Measurements from ENCODE around the gene EXT2. TPM values are rescaled to one million over a fixed set of nuclear protein-coding genes. Genes with fewer than 3 reads are reported as not detected.

EXT2 gene
- total RNA-seq, 1 donor from 2014 or later = 140 TPM

- TF ChIP-seq CTCF (conservative IDR thresholded peaks at IDR 0.05; ENCODE audit: low read depth, low read length) = no peak
- DNase-seq (ENCODE audit: low read depth) = no peak
- H3K4me3 ChIP-seq (ENCODE audit: low read depth, low read length) = no peak overlapping the region
Measured at GRCh38 chr11:44212128-44212527, 116.7 kb downstream of the EXT2 start.

GRCh38 chr11:44213148-44213547 lies 117.7 kb downstream of the EXT2 start:
- TF ChIP-seq CTCF (conservative IDR thresholded peaks at IDR 0.05; ENCODE audit: low read depth, low read length) = no peak
- H3K4me3 ChIP-seq (ENCODE audit: low read depth, low read length) = no peak overlapping the region
- DNase-seq (ENCODE audit: low read depth) = no peak

- TF ChIP-seq CTCF (conservative IDR thresholded peaks at IDR 0.05; ENCODE audit: low read depth, low read length) = no peak
- H3K4me3 ChIP-seq (ENCODE audit: low read depth, low read length) = no peak overlapping the region
- no peak for DNase-seq (ENCODE audit: low read depth)
Measured at GRCh38 chr11:44217432-44217831, 122.0 kb downstream of the EXT2 start.

- no peak overlapping the region for H3K4me3 ChIP-seq (ENCODE audit: low read depth, low read length)
- TF ChIP-seq CTCF (conservative IDR thresholded peaks at IDR 0.05; ENCODE audit: low read depth, low read length) = no peak
Measured at GRCh38 chr11:44219830-44220796, 124.6 kb downstream of the EXT2 start.

GRCh38 chr11:44221456-44221855 lies 126.0 kb downstream of the EXT2 start:
- TF ChIP-seq CTCF (conservative IDR thresholded peaks at IDR 0.05; ENCODE audit: low read depth, low read length) = no peak
- no peak for DNase-seq (ENCODE audit: low read depth)
- H3K4me3 ChIP-seq (ENCODE audit: low read depth, low read length) = no peak overlapping the region

More at GRCh38 chr11:44219830-44220796, 124.6 kb downstream of the EXT2 start:
- no peak for DNase-seq (ENCODE audit: low read depth)

GRCh38 chr11:44221992-44222391 lies 126.5 kb downstream of the EXT2 start:
- H3K4me3 ChIP-seq (ENCODE audit: low read depth, low read length) = no peak overlapping the region

More at GRCh38 chr11:44221992-44222391, 126.5 kb downstream of the EXT2 start:
- TF ChIP-seq CTCF (conservative IDR thresholded peaks at IDR 0.05; ENCODE audit: low read depth, low read length) = no peak
- no peak for DNase-seq (ENCODE audit: low read depth)
